Activated CD8-positive, alpha-beta memory T cell treated with anti-CD3 and anti-CD28 coated beads, Interleukin-2, amount 50 U/mL, for 24 hours (primary cell): Measurements from ENCODE around the gene GSAP.

ENCODE experiments used
- DNase-seq: peaks from one replicate; pipeline ENCODE4 v3.0.0-alpha.2; 2020; ENCODE audit errors: extremely low read depth

The GSAP gene

GRCh38 chr7:77327067-77327931 is 88.8 kb downstream of the GSAP start:
- no peak for DNase-seq

GRCh38 chr7:77326131-77326530 is 90.0 kb downstream of the GSAP start:
- no peak for DNase-seq

GRCh38 chr7:77321300-77321699 is 94.8 kb downstream of the GSAP start:
- no peak for DNase-seq

- no peak for DNase-seq
Measured at GRCh38 chr7:77320714-77321113, 95.4 kb downstream of the GSAP start.

- DNase-seq: no peak
Measured at GRCh38 chr7:77320137-77320536, 96.0 kb downstream of the GSAP start.

- DNase-seq: no peak
Measured at GRCh38 chr7:77318019-77318418, 98.1 kb downstream of the GSAP start.

- DNase-seq: no peak
Measured at GRCh38 chr7:77316219-77316978, 99.8 kb downstream of the GSAP start.

GRCh38 chr7:77315182-77315591 is 101.0 kb downstream of the GSAP start:
- DNase-seq: no peak

GRCh38 chr7:77313876-77314480 is 102.2 kb downstream of the GSAP start:
- no peak for DNase-seq

- no peak for DNase-seq
Measured at GRCh38 chr7:77313085-77313484, 103.1 kb downstream of the GSAP start.

GRCh38 chr7:77310982-77311381 is 105.2 kb downstream of the GSAP start:
- DNase-seq: no peak

GRCh38 chr7:77309714-77310220 is 106.4 kb downstream of the GSAP start:
- DNase-seq: no peak

- DNase-seq: no peak
Measured at GRCh38 chr7:77308792-77309191, 107.4 kb downstream of the GSAP start.

GRCh38 chr7:77306231-77307067 is 109.7 kb downstream of the GSAP start:
- no peak for DNase-seq

GRCh38 chr7:77295549-77295948 is 120.6 kb downstream of the GSAP start:
- no peak for DNase-seq

GRCh38 chr7:77293046-77293445 is 123.1 kb downstream of the GSAP start:
- no peak for DNase-seq

GRCh38 chr7:77290425-77290824 is 125.7 kb downstream of the GSAP start:
- no peak for DNase-seq

GRCh38 chr7:77289387-77289786 is 126.8 kb downstream of the GSAP start:
- DNase-seq: no peak

GRCh38 chr7:77288676-77289320 is 127.4 kb downstream of the GSAP start:
- no peak for DNase-seq

- DNase-seq: no peak
Measured at GRCh38 chr7:77284616-77285015, 131.5 kb downstream of the GSAP start.

GRCh38 chr7:77284005-77284404 is 132.1 kb downstream of the GSAP start:
- no peak for DNase-seq
